ENCODE results near the gene LRRC55.
"Not testable (repeated sequence)": the region's sequence is repeated elsewhere in the genome, so short reads cannot be mapped to it uniquely, and the experiment has no call there.

LRRC55 gene

GRCh38 chr11:57162179-57162898 is 19.4 kb upstream of the LRRC55 start:
- no peak for DNase-seq (ENCODE audit: low spot score)

- DNase-seq (ENCODE audit: low spot score) = no peak
These were observed 18.4 kb upstream of the LRRC55 start for GRCh38 chr11:57163160-57163868.

GRCh38 chr11:57164317-57164716 is 17.4 kb upstream of the LRRC55 start:
- DNase-seq (ENCODE audit: low spot score) = no peak

- DNase-seq (ENCODE audit: low spot score) = no peak
These were observed 14.5 kb upstream of the LRRC55 start for GRCh38 chr11:57167125-57167846.

GRCh38 chr11:57169732-57170313 is 11.9 kb upstream of the LRRC55 start:
- not testable (repeated sequence) for DNase-seq (ENCODE audit: low spot score)

GRCh38 chr11:57172031-57172430 is 9.7 kb upstream of the LRRC55 start:
- DNase-seq (ENCODE audit: low spot score) = no peak

- no peak for DNase-seq (ENCODE audit: low spot score)
These were observed 7.1 kb upstream of the LRRC55 start for GRCh38 chr11:57174656-57175055.

GRCh38 chr11:57175478-57175877 is 6.3 kb upstream of the LRRC55 start:
- no peak for DNase-seq (ENCODE audit: low spot score)

GRCh38 chr11:57178334-57178733 is 3.4 kb upstream of the LRRC55 start:
- no peak for DNase-seq (ENCODE audit: low spot score)

- no peak for DNase-seq (ENCODE audit: low spot score)
These were observed 2.1 kb upstream of the LRRC55 start for GRCh38 chr11:57179681-57180080.

GRCh38 chr11:57180081-57180561 is 1.6 kb upstream of the LRRC55 start:
- DNase-seq (ENCODE audit: low spot score) = no peak

GRCh38 chr11:57180964-57181363 is 789 bp upstream of the LRRC55 start:
- no peak for DNase-seq (ENCODE audit: low spot score)

- no peak for DNase-seq (ENCODE audit: low spot score)
These were observed 1.1 kb downstream of the LRRC55 start for GRCh38 chr11:57182896-57183295.

GRCh38 chr11:57190548-57190947 is 8.8 kb downstream of the LRRC55 start:
- DNase-seq (ENCODE audit: low spot score) = no peak

GRCh38 chr11:57191311-57192219 is 9.8 kb downstream of the LRRC55 start:
- DNase-seq (ENCODE audit: low spot score) = no peak

- no peak for DNase-seq (ENCODE audit: low spot score)
These were observed 10.6 kb downstream of the LRRC55 start for GRCh38 chr11:57192316-57192715.

GRCh38 chr11:57196596-57196995 is 14.8 kb downstream of the LRRC55 start:
- no peak for DNase-seq (ENCODE audit: low spot score)

- DNase-seq (ENCODE audit: low spot score) = no peak
These were observed 16.0 kb downstream of the LRRC55 start for GRCh38 chr11:57197762-57198161.

GRCh38 chr11:57199330-57199729 is 17.6 kb downstream of the LRRC55 start:
- no peak for DNase-seq (ENCODE audit: low spot score)

GRCh38 chr11:57200917-57201316 is 19.2 kb downstream of the LRRC55 start:
- no peak for DNase-seq (ENCODE audit: low spot score)

GRCh38 chr11:57202281-57202680 is 20.5 kb downstream of the LRRC55 start:
- no peak for DNase-seq (ENCODE audit: low spot score)

Data from CD4-positive, alpha-beta T cell treated with Interleukin-15 for 4 hours (primary cell).